ENCODE measurements around the gene ASPHD1. TPM values are rescaled to one million over a fixed set of nuclear protein-coding genes. Genes with fewer than 3 reads are reported as not detected.
"Not testable (repeated sequence)": the region's sequence is repeated elsewhere in the genome, so short reads cannot be mapped to it uniquely, and the experiment has no call there.

The ASPHD1 gene
- total and polyA plus RNA-seq, 2 of the 8 experiments (the other 6 are each of a cell fraction or from before 2014, with no cell fraction given) = 14.5 to 18.6 TPM

GRCh38 chr16:29927070-29927905 is 27.0 kb downstream of the ASPHD1 start (continued):
- no peak for TF ChIP-seq EP300 (IDR thresholded peaks at IDR 0.05; ENCODE audit: borderline replicate concordance in 1 of 2, low read depth in 2 of 2, low read length in 2 of 2)
- TF ChIP-seq ZNF274 (IDR thresholded peaks at IDR 0.05; ENCODE audit: borderline replicate concordance, extremely low read depth, low read length) = no peak
- TF ChIP-seq TAF7 (optimal IDR thresholded peaks at IDR 0.05; ENCODE audit: borderline replicate concordance, low read depth, low read length) = no peak
- TF ChIP-seq SP1 (IDR thresholded peaks at IDR 0.05; ENCODE audit: low read depth, low read length) = no peak
- TF ChIP-seq EZH2 (IDR thresholded peaks at IDR 0.05; ENCODE audit: low read depth, low read length, severe bottlenecking) = no peak
- no peak for TF ChIP-seq KDM1A (IDR thresholded peaks at IDR 0.05; ENCODE audit: borderline replicate concordance, low read length)
- no peak for TF ChIP-seq CREB1 (IDR thresholded peaks at IDR 0.05)
- no peak for TF ChIP-seq HDAC2 (IDR thresholded peaks at IDR 0.05; ENCODE audit: borderline replicate concordance in 1 of 2, low read depth in 2 of 2, low read length in 2 of 2)

GRCh38 chr16:29931750-29932149 is 31.5 kb downstream of the ASPHD1 start:
- H3K18ac ChIP-seq (ENCODE audit: extremely low read depth, low read length); H3K27me3 ChIP-seq (replicated peaks in 1 of 4; ENCODE audit: control insufficient read depth in 3 of 4, extremely low read depth in 1 of 4, insufficient read depth in 3 of 4, low read length in 3 of 4); H3K9ac ChIP-seq (replicated peaks in 1 of 4; ENCODE audit: extremely low read depth in 1 of 4, low read depth in 3 of 4, low read length in 3 of 4); H4K5ac ChIP-seq (ENCODE audit: insufficient read length, low read depth, low read length); H4K91ac ChIP-seq (replicated peaks; ENCODE audit: insufficient read length, low read length); H4K20me1 ChIP-seq (replicated peaks in 1 of 2; ENCODE audit: control insufficient read depth in 1 of 2, insufficient read depth in 2 of 2, low read length in 2 of 2); H2BK120ac ChIP-seq (replicated peaks; ENCODE audit: low read depth, low read length); H3K79me2 ChIP-seq (ENCODE audit: control insufficient read depth in 1 of 2, insufficient read depth in 2 of 2, low read length in 2 of 2); H3K4ac ChIP-seq (replicated peaks; ENCODE audit: insufficient read length, low read depth, low read length); H3K27ac ChIP-seq (ENCODE audit: low read depth, low read length); H2AFZ ChIP-seq (ENCODE audit: low read length); POLR2A ChIA-PET (ENCODE audit: partially characterized antibody); H3K79me1 ChIP-seq (ENCODE audit: low read depth, low read length); H2BK20ac ChIP-seq (ENCODE audit: low read length); H3K23ac ChIP-seq (ENCODE audit: insufficient read length); H2BK15ac ChIP-seq (ENCODE audit: low read length); H2BK12ac ChIP-seq (ENCODE audit: low read depth, low read length); H3K4me3 ChIP-seq (ENCODE audit: extremely low read depth in 1 of 4, insufficient read depth in 2 of 4, low read depth in 3 of 4, low read length in 4 of 4); H3K56ac ChIP-seq (replicated peaks; ENCODE audit: insufficient read length, low read depth, low read length); H2AK5ac ChIP-seq (ENCODE audit: low read depth, low read length); H4K8ac ChIP-seq (ENCODE audit: extremely low read depth, insufficient read depth, low read length); H3K9me3 ChIP-seq (ENCODE audit: insufficient read depth in 2 of 2, low read depth in 1 of 2, low read length in 1 of 2); DNase-seq (ENCODE audit: low read depth in 1 of 2, low spot score in 2 of 2); H3K4me1 ChIP-seq (replicated peaks in 1 of 4; ENCODE audit: control insufficient read depth in 3 of 4, insufficient read depth in 4 of 4, low read length in 3 of 4); H3K14ac ChIP-seq (ENCODE audit: insufficient read length); H3K36me3 ChIP-seq (ENCODE audit: control insufficient read depth in 2 of 4, insufficient read depth in 4 of 4, low read length in 3 of 4); H2BK5ac ChIP-seq (ENCODE audit: low read depth, low read length); H3K23me2 ChIP-seq (ENCODE audit: low read depth, low read length); H3K4me2 ChIP-seq (ENCODE audit: insufficient read depth in 1 of 2, low read depth in 2 of 2, low read length in 2 of 2); FAIRE-seq: not testable (repeated sequence)
- 82% methylated on average over 1 of the region's 2 CpGs; no CpG with 5 or more reads in 1 of the 2 experiments for WGBS, 2 experiments (ENCODE audit: extremely low coverage in 1 of 2, insufficient coverage in 1 of 2, insufficient read length in 1 of 2, insufficient replicate concordance in 2 of 2, low coverage in 1 of 2, low lambda C conversion rate in 2 of 2, missing lambda C conversion rate in 1 of 2)
- CTCF ChIA-PET (ENCODE audit: partially characterized antibody) = interaction anchor here (2.9 kb wide), 1 partner anchor 11 kb away, joined by 13 read pairs; no protein-coding TSS in a partner anchor

All from H1 (cell line).